Stomach (tissue), 4 donors: ENCODE results near the gene MCTP2.

ENCODE experiments used
- POLR2A ChIP-seq, 4 donors: fragments of 450-650 bp; IDR thresholded peaks; one replicate each; pipeline ENCODE4 v1.6.1; 2016; ENCODE audit warnings: antibody characterized with exemption in 4 of 4, control low read depth in 2 of 4, mild to moderate bottlenecking in 1 of 4, moderate library complexity in 1 of 4
- POLR2AphosphoS5 ChIP-seq, 3 donors: sonication (generic); formaldehyde crosslinking; IDR thresholded peaks; one replicate each; pipeline ENCODE4 v1.6.1; 2016; ENCODE audit warnings: antibody characterized with exemption in 3 of 3
- TF ChIP-seq, protein P1 (sequence below), 7 experiments: fragments of 450-650 bp in 4 of 7; fragments of 200-600 bp in 3 of 7; sonication (generic) in 3 of 7; IDR thresholded peaks; one replicate each; pipeline ENCODE4 v1.5.1; 2016 to 2019; ENCODE audit warnings: antibody characterized with exemption in 7 of 7, control low read depth in 2 of 7, mild to moderate bottlenecking in 1 of 7

DNA sequence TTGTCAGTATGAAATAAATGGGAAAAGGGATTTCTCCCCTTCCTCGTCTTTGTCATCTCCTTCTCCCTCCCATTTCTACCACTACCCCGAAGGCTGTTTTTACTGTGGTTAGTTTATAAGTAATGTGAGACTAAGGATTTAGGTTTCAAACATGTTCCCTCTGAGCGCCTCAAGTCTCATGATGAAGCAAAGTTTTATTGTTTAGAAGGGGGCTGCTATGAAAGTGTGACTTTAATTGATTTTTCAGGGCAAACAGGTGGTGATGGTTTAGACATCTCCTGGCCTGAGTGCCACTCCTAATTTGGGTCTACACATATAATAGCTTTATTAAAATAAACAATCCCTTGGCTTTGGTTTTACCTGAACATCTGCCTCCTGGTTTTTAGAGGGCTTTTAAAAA, 185.5 kb downstream of the MCTP2 start:
- TF ChIP-seq, protein P1, sequence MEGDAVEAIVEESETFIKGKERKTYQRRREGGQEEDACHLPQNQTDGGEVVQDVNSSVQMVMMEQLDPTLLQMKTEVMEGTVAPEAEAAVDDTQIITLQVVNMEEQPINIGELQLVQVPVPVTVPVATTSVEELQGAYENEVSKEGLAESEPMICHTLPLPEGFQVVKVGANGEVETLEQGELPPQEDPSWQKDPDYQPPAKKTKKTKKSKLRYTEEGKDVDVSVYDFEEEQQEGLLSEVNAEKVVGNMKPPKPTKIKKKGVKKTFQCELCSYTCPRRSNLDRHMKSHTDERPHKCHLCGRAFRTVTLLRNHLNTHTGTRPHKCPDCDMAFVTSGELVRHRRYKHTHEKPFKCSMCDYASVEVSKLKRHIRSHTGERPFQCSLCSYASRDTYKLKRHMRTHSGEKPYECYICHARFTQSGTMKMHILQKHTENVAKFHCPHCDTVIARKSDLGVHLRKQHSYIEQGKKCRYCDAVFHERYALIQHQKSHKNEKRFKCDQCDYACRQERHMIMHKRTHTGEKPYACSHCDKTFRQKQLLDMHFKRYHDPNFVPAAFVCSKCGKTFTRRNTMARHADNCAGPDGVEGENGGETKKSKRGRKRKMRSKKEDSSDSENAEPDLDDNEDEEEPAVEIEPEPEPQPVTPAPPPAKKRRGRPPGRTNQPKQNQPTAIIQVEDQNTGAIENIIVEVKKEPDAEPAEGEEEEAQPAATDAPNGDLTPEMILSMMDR (IDR thresholded peaks at IDR 0.05) = no peak
- no peak for TF ChIP-seq POLR2AphosphoS5 (IDR thresholded peaks at IDR 0.05)
- TF ChIP-seq POLR2A (IDR thresholded peaks at IDR 0.05) = no peak
